OCI-LY7 (cell line): ENCODE data around the gene CRISP3.

Experiments used
- CTCF ChIP-seq: fragments of 200-600 bp; sonication (generic); conservative IDR thresholded peaks from 2 replicates; pipeline ENCODE4 v1.5.1; 2014; ENCODE audit warnings: mild to moderate bottlenecking, antibody characterized with exemption, low read length, moderate library complexity, mixed read lengths
- EZH2phosphoT487 ChIP-seq: fragments of 200-600 bp; sonication (generic); IDR thresholded peaks from 2 replicates; pipeline ENCODE4 v1.6.1; 2018; ENCODE audit warnings: low read depth, borderline replicate concordance, mild to moderate bottlenecking, mixed run types, antibody characterized with exemption, low read length, moderate library complexity, mixed read lengths

GRCh38 chr6:49720372-49720771 is 23.8 kb downstream of the CRISP3 start:
- TF ChIP-seq CTCF (no peak), EZH2phosphoT487 (no peak)
